Muscle layer of colon (tissue), 2 donors: ENCODE measurements around the gene TMEM164.

Experiments used
- H3K27ac ChIP-seq: one replicate; pipeline ENCODE4 v1.7.0; 2013; ENCODE audit warnings: low read depth, mild to moderate bottlenecking, low read length, moderate library complexity
- H3K27me3 ChIP-seq, 2 donors: one replicate each; pipeline ENCODE4 v1.7.0; 2013; ENCODE audit warnings: low read length in 2 of 2, mild to moderate bottlenecking in 2 of 2; ENCODE audit not compliant: insufficient read depth in 2 of 2, control insufficient read depth in 1 of 2
- H3K36me3 ChIP-seq: one replicate; pipeline ENCODE4 v1.7.0; 2013; ENCODE audit warnings: mild to moderate bottlenecking, low read length; ENCODE audit not compliant: insufficient read depth
- H3K4me1 ChIP-seq: one replicate; pipeline ENCODE4 v1.7.0; 2013; ENCODE audit warnings: mild to moderate bottlenecking, low read length; ENCODE audit not compliant: insufficient read depth
- H3K4me3 ChIP-seq, 2 donors: one replicate each; pipeline ENCODE4 v1.7.0; 2013; ENCODE audit warnings: low read length in 2 of 2, low read depth in 1 of 2, mild to moderate bottlenecking in 1 of 2, moderate library complexity in 1 of 2
- H3K9ac ChIP-seq: one replicate; pipeline ENCODE4 v1.7.0; 2013; ENCODE audit warnings: low read length
- H3K9me3 ChIP-seq: one replicate; pipeline ENCODE4 v1.7.0; 2013; ENCODE audit warnings: mild to moderate bottlenecking, low read length
- donor health status: abdominal sarcoma.
- donor health status: Adenocarcinoma of cecum.

Gene TMEM164

DNA sequence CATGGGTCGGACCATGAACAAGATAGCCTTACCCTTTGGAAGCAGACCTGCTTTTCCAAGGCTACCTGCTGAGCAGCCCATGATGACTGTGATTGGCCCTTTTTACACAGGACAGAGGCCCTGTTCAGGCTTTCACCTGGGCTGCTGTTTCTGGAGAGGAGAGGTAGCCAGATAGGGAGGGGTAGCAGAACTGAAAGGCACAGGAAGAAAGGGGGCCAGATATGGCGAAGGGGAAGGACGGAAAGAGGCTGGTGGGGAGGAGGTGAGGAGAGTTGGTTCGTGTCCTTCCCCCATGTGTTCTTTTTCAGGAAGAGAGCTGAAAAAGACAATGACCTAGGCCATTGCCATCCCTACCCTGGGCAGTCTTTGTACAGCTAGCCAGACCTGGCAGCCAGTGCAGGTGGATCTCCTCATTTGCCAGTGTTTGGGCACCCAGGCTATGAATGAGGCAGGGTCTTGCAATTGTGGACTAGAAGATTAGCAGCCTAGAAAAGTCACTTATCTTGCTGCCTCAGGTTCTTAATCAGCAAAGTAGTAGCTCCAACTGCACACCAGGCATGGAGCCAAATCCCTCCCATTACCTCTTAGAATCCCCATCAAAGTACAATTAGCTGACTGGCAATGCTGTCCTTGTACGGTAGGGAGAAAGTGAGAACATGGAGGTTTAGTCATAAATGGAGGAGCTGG, 175.4 kb downstream of the TMEM164 start:
- H3K9me3 ChIP-seq: no peaks in the 10 kb centered on the region
- no peaks in the 10 kb centered on the region for H3K4me1 ChIP-seq
- H3K27me3 ChIP-seq: no peaks in the 10 kb centered on the region
- no peaks in the 10 kb centered on the region for H3K36me3 ChIP-seq
- H3K9ac ChIP-seq: no peak overlapping the region
- H3K27ac ChIP-seq: no peak overlapping the region
- no peak overlapping the region for H3K4me3 ChIP-seq

DNA sequence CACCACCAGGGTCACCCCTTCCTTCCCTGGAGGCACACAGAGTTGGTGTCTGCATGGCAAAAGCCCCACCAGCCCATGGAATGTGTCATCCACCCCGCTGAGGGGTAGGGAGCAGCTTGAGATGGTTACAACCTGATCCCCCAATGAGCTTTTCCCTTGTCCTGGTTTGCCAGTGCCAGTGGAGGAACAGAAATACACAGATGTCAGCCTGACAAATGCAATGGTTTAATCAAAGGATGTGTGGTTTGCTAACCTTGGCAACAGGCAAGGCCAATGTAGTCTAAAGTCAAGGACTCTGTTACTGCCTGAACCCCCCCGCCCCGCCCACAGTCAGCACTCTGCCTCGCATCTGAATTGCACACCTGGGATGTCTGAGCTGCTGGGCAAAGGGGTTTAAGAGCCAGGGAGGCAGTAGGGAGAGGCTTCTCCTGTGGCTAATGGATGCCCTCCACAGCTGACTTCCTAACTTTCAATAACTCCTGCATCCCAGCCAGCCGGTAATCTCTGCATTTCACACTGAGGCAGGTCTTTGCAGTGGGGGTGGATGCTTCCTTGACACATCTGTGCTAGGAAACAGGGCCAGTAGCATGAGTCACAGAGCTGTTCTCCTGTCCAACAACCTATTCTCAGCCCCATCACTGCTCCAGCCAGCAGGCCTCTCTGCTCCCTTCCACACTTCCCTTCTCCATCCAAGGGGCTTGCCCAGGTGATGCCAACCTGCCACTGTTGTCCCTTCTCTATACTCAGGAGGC, 177.4 kb downstream of the TMEM164 start:
- Histone ChIP-seq H3K27me3 (no peaks in the 10 kb centered on the region), H3K36me3 (no peaks in the 10 kb centered on the region), H3K27ac (no peak overlapping the region), H3K9ac (no peak overlapping the region), H3K4me3 (no peak overlapping the region), H3K4me1 (no peaks in the 10 kb centered on the region), H3K9me3 (no peaks in the 10 kb centered on the region)

DNA sequence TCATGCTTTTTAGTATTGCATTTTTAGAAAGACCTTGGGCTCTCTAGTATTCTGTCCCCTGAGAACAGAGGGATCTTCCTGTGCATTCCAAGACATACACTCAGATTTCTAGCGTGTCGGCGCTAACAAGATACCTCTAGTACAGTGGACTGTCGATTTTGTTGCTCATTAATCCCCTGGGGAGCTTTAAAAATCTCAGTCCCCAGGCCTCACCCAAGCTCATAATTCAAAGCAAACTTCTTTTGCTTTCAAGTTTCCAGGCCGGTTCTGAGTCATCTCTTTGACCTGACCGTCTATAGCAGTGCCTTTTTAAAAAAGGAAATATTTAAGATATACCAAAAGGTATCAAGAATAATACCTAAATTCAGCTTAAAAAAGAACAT, 178.0 kb downstream of the TMEM164 start:
- Histone ChIP-seq H3K27ac (no peak overlapping the region), H3K27me3 (no peaks in the 10 kb centered on the region), H3K9ac (no peak overlapping the region), H3K9me3 (no peaks in the 10 kb centered on the region), H3K4me1 (no peaks in the 10 kb centered on the region), H3K4me3 (no peak overlapping the region), H3K36me3 (no peaks in the 10 kb centered on the region)

DNA sequence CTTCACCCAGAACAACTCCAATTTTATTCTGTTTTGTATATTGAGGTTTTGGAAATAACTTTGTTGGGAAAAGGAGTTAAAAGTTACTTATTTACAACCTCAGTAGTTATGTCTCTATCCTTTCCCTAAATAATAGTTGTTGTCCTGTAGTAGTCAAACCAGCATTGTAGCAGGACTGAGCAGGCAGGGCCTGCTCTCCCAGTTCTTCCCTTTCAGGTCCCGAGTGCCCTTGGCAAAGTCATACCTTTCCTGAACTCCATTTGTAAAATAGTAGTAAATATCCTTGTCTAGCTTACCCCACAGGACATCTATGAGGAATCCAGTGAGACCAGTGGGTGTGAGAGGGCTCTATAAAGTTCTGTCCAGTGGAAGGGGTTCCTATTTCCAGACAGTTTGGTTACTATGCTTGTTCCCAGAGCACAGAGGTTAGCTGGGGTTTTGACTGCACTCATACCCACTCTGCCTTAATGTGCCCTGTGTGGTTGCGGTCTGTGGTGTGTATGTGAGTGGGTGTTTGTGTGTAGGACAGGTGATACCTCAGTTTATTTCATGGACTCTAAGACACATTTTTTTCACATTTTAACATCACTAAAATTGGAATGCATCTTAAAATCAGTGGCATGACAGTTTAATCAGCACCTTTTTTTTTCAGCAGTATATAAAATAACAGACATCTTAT, 178.7 kb downstream of the TMEM164 start:
- Histone ChIP-seq H3K27ac (no peak overlapping the region), H3K4me3 (no peak overlapping the region), H3K36me3 (no peaks in the 10 kb centered on the region), H3K27me3 (no peaks in the 10 kb centered on the region), H3K9ac (no peak overlapping the region), H3K4me1 (no peaks in the 10 kb centered on the region), H3K9me3 (no peaks in the 10 kb centered on the region)

DNA sequence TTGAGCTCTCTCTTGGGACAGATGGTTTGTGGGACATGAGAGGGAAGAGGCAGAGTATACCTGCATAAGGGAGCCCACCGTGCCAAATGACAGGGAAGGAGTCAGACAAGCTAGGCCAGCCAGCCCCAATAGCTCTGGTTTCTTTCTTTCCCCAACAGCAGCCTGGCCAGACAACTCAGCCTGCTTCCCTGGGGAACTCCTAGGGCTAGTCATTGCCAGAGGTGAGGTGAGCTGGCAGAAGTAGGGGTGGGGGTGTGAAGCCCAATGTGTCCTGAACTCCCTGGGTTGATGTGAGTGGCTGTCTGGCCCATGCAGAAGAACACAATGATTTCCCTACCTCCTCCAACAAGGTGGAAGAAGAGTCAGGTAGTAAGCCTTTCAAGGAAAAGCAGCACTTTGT, 179.4 kb downstream of the TMEM164 start:
- Histone ChIP-seq H3K4me1 (no peaks in the 10 kb centered on the region), H3K27me3 (no peaks in the 10 kb centered on the region), H3K4me3 (no peak overlapping the region), H3K9ac (no peak overlapping the region), H3K36me3 (no peaks in the 10 kb centered on the region), H3K9me3 (no peaks in the 10 kb centered on the region), H3K27ac (no peak overlapping the region)

DNA sequence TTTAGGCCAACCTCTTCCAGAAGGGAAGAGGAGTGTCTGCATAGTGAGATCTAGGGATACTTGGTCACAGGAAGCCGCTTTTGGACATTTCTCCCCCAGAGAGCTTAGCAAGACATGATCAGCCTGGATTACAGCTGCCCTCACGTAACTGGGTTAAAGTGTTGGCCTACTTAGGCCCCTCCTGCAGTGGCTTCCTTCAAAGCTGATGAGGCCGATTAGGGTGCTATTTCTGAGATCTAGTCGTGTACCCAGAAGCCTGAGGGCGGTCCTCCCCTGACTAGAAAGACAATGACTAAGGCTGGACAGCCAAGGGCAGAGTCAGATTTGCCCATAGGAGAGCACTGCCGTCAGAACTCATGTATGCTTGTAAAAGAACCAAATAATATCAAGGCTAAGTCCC, 180.0 kb downstream of the TMEM164 start:
- no peak overlapping the region for H3K9ac ChIP-seq
- H3K9me3 ChIP-seq: no peaks in the 10 kb centered on the region
- no peak overlapping the region for H3K4me3 ChIP-seq
- no peaks in the 10 kb centered on the region for H3K4me1 ChIP-seq
- no peak overlapping the region for H3K27ac ChIP-seq
- H3K36me3 ChIP-seq: no peaks in the 10 kb centered on the region
- no peaks in the 10 kb centered on the region for H3K27me3 ChIP-seq

DNA sequence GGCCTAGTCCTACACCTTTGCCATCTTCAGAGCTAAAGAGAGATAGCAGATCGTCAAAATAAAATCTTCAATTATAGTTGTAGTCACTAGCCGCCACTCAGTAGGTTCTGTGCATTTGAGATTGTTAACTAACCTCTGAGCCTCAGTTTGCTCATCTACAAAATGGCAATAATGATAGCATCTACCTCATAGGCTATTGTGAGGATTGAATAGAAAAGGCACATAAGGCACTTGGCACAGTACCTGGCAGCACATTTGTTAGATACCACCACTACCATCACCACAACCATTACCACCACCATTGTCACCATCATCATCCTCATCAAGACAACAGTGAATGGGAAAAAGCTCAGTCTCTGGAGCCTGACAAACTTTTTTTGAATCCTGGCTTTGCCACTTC, 180.4 kb downstream of the TMEM164 start:
- Histone ChIP-seq H3K27me3 (no peaks in the 10 kb centered on the region), H3K4me3 (no peak overlapping the region), H3K9me3 (no peaks in the 10 kb centered on the region), H3K36me3 (no peaks in the 10 kb centered on the region), H3K4me1 (no peaks in the 10 kb centered on the region), H3K9ac (no peak overlapping the region), H3K27ac (no peak overlapping the region)

DNA sequence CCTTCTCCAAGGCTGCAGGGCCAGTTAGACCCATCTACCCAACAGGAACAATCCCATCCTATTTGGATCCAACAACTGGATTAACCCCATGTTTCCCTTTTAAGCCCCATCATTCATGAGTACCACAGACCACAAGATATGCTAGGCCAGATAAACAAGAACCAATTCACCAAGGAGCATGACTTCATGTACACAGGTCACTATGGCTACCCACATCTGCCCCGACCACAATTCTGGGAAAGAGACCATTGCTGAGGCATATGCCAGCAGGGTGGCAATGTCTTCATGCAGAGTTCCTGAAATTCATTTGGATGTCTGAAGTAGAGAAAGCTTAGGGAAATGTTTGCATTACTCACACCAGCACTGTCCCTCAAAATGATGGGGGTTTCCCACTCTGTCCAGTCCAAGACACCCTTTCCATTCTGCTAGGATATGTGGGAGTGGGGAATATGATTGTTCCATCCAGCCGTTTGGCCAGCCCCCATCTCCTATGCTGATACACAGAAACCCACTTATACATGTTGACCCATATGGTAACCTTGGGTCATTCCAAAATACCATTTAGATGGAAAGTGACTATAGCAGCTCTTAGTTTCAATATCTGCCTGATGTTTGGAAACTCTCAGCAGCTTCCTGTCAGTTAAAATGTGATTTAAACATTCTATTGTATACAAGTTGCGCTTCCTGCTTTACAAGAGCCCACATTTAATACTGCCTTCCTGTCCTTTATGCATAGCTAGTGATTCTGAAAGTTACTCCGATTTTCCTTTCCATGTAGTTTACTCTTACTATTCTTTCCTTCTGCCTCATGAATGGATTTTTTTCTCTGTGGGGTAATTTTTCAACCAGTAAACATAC, 186.0 kb downstream of the TMEM164 start:
- no peaks in the 10 kb centered on the region for H3K4me1 ChIP-seq
- peaks cover 0 to 5% of the 10 kb centered on the region in 2 donors for H3K27me3 ChIP-seq
- H3K9me3 ChIP-seq: no peaks in the 10 kb centered on the region
- no peaks in the 10 kb centered on the region for H3K36me3 ChIP-seq
- no peak overlapping the region for H3K4me3 ChIP-seq
- H3K27ac ChIP-seq: no peak overlapping the region
- no peak overlapping the region for H3K9ac ChIP-seq

DNA sequence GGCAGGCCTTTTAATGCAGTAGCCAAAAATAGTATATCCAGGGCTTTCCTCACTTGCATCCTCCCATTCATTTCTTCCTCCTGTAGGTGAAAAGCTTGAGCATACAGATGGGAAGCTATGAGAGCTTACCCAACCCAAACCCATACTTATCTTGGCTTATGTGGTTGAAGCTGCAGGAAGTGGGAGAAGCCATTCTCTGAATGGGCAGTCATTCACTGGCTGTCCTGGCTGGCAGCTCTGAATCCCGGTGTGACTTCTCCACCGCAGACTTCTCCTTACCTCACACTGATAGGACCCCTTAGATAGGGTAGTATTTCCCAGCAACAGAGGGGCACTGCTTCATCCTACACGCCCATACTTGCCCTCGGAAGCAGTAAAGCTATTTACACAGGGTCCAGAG, 189.6 kb downstream of the TMEM164 start:
- Histone ChIP-seq H3K9ac (no peak overlapping the region), H3K27ac (no peak overlapping the region), H3K27me3 (peaks cover 0 to 5% of the 10 kb centered on the region in 2 donors), H3K36me3 (no peaks in the 10 kb centered on the region), H3K4me1 (no peaks in the 10 kb centered on the region), H3K4me3 (no peak overlapping the region), H3K9me3 (no peaks in the 10 kb centered on the region)

DNA sequence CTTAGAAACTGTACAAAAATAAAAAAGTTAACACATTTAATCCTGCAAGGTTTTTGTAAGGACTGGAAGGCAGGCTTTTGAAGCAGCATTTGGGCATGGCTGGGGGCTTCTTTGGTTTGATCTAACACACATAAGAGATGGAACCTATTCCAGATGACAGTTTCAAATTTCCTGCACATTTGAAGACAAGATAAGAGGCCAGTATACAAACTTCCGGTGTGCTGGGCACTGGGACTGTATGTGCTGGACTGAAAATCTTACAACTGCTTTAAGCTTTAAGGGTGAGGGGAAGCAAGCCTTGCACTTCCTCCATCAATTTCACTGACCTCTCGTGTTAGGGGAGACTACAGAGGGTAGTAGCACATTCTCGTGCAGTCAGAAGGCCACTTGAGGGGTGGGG, 192.1 kb downstream of the TMEM164 start:
- H3K4me1 ChIP-seq: no peaks in the 10 kb centered on the region
- H3K27me3 ChIP-seq: peaks cover 0 to 5% of the 10 kb centered on the region in 2 donors
- H3K9me3 ChIP-seq: no peaks in the 10 kb centered on the region
- no peak overlapping the region for H3K4me3 ChIP-seq
- H3K9ac ChIP-seq: no peak overlapping the region
- no peaks in the 10 kb centered on the region for H3K36me3 ChIP-seq
- H3K27ac ChIP-seq: no peak overlapping the region

DNA sequence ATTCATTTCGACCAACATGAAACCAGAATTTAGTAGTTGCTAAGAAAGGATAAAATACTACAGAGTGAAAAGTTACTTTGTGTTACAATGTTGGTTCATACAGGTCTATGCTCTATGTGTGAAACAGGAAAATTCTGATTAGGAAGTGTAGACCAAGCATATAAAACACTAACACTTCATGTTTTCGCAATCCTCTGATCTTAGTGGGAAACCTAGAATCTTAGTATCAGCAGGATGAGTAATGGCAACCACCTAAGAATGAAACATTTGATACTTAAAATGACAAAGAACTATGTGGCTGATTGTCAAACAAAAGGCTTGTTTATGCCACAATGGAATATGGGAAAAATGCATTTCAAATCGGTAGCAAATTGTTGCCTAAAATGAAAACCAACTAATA, 198.9 kb downstream of the TMEM164 start:
- Histone ChIP-seq H3K9ac (no peak overlapping the region), H3K27me3 (no peaks in the 10 kb centered on the region), H3K9me3 (no peaks in the 10 kb centered on the region), H3K4me3 (no peak overlapping the region), H3K27ac (no peak overlapping the region), H3K36me3 (no peaks in the 10 kb centered on the region), H3K4me1 (no peaks in the 10 kb centered on the region)
